ENCODE results near the gene LRRC51.

DNA sequence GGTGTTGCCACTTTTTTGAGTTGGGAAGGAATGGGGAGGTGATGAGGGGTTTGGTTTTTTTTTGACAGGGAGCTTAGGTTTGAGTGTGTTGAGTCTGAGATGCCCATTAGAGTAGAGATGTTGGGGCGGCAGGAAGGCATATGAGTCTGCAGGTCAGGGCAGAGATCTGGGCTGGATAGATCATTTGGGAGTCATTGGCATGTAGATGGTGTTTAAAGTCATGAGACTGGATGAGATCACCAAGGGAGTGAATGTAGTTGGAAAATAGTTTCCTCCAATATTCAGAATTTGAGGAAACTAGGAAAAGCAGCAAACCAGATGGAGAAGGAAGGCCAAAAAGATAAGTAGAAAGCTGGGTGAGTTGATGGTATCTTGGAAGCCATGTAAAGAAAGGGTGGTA is 33.9 kb downstream of the LRRC51 start:
- TF ChIP-seq POLR2AphosphoS5 (IDR thresholded peaks at IDR 0.05): no peak
- TF ChIP-seq, protein P1, sequence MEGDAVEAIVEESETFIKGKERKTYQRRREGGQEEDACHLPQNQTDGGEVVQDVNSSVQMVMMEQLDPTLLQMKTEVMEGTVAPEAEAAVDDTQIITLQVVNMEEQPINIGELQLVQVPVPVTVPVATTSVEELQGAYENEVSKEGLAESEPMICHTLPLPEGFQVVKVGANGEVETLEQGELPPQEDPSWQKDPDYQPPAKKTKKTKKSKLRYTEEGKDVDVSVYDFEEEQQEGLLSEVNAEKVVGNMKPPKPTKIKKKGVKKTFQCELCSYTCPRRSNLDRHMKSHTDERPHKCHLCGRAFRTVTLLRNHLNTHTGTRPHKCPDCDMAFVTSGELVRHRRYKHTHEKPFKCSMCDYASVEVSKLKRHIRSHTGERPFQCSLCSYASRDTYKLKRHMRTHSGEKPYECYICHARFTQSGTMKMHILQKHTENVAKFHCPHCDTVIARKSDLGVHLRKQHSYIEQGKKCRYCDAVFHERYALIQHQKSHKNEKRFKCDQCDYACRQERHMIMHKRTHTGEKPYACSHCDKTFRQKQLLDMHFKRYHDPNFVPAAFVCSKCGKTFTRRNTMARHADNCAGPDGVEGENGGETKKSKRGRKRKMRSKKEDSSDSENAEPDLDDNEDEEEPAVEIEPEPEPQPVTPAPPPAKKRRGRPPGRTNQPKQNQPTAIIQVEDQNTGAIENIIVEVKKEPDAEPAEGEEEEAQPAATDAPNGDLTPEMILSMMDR (IDR thresholded peaks at IDR 0.05; ENCODE audit: poor library complexity, severe bottlenecking): no peak
- TF ChIP-seq MXI1 (conservative IDR thresholded peaks at IDR 0.05; ENCODE audit: poor library complexity, severe bottlenecking): no peak
- TF ChIP-seq, protein P2, sequence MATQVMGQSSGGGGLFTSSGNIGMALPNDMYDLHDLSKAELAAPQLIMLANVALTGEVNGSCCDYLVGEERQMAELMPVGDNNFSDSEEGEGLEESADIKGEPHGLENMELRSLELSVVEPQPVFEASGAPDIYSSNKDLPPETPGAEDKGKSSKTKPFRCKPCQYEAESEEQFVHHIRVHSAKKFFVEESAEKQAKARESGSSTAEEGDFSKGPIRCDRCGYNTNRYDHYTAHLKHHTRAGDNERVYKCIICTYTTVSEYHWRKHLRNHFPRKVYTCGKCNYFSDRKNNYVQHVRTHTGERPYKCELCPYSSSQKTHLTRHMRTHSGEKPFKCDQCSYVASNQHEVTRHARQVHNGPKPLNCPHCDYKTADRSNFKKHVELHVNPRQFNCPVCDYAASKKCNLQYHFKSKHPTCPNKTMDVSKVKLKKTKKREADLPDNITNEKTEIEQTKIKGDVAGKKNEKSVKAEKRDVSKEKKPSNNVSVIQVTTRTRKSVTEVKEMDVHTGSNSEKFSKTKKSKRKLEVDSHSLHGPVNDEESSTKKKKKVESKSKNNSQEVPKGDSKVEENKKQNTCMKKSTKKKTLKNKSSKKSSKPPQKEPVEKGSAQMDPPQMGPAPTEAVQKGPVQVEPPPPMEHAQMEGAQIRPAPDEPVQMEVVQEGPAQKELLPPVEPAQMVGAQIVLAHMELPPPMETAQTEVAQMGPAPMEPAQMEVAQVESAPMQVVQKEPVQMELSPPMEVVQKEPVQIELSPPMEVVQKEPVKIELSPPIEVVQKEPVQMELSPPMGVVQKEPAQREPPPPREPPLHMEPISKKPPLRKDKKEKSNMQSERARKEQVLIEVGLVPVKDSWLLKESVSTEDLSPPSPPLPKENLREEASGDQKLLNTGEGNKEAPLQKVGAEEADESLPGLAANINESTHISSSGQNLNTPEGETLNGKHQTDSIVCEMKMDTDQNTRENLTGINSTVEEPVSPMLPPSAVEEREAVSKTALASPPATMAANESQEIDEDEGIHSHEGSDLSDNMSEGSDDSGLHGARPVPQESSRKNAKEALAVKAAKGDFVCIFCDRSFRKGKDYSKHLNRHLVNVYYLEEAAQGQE (IDR thresholded peaks at IDR 0.05; ENCODE audit: borderline replicate concordance): no peak
